Measurements from ENCODE around the gene PAK6.

GRCh38 chr15:40323239-40323952 is 84.5 kb downstream of the PAK6 start, which contains the start of gene INAFM2:
- TF ChIP-seq CTCF (conservative IDR thresholded peaks at IDR 0.05; ENCODE audit: low read length) (peak; percentile 47), EZH2phosphoT487 (IDR thresholded peaks at IDR 0.05; ENCODE audit: borderline replicate concordance) (no peak)

All from Loucy (cell line).